GM11168 (cell line): ENCODE results near the gene UBD.

Source experiments
- in situ Hi-C: fragments of 300-500 bp; cut with MboI; formaldehyde crosslinking; loops from one replicate; pipeline ENCODE4 v1.12.0; 2022; ENCODE audit warnings: low sequenced_read_pairs; ENCODE audit not compliant: unreplicated experiment

Gene UBD

GRCh38 chr6:29524444-29525310 lies 34.9 kb downstream of the UBD start:
- in situ Hi-C loops = no loop called here

GRCh38 chr6:29524044-29524443 lies 35.5 kb downstream of the UBD start:
- in situ Hi-C loops = no loop called here

GRCh38 chr6:29522227-29522626 lies 37.3 kb downstream of the UBD start:
- in situ Hi-C loops = no loop called here

DNA sequence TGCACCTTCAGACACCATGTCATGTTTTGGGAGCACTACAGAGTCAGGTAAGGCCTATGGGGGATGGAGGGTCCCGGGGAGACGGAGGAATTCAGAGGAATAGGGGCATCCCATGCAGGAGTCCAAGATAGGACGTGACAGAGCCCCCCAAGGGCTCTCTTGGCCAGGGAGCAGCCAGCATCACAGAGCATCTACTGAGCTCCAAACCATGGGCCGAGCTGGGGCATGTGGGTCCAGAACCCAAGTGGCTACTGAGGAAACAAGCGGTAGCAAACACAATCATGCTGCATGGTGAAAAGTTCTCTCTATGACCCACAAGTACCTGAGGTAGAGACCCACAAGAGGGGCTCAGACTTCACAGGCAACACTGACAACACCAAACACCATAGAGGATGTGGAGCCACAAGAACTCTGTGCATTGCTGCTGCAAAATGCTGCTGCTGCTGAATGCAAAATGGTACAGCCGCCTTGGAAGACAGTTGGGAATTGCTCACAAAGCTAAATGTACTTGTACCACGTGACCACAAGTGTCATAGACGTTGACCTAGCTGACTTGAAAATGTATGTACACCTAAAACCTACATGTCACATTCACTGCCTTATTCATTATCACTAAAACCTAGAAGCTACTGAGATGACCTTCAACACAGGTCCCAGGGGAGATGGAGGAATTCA lies 38.4 kb downstream of the UBD start:
- in situ Hi-C loops = no loop called here

DNA sequence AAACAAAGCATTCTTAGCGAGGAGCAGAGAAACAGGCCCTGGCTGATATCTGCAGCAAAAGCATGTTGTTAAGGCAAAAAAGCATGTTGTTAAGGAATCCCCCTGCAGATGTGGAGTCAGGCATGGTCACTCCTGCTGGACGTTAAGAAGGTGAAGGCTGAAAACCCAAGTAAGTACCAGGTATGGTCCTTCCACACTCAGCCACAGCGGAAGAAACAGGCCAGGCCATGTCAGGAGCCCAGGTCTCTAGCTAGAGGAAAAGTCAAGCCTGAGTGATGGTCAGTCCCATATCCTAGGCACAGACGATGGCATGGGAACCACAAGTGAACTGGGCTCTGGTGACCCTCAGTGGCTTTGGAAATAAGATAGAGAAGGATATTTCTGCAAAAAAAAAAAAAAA lies 39.3 kb downstream of the UBD start:
- in situ Hi-C loops = no loop called here

DNA sequence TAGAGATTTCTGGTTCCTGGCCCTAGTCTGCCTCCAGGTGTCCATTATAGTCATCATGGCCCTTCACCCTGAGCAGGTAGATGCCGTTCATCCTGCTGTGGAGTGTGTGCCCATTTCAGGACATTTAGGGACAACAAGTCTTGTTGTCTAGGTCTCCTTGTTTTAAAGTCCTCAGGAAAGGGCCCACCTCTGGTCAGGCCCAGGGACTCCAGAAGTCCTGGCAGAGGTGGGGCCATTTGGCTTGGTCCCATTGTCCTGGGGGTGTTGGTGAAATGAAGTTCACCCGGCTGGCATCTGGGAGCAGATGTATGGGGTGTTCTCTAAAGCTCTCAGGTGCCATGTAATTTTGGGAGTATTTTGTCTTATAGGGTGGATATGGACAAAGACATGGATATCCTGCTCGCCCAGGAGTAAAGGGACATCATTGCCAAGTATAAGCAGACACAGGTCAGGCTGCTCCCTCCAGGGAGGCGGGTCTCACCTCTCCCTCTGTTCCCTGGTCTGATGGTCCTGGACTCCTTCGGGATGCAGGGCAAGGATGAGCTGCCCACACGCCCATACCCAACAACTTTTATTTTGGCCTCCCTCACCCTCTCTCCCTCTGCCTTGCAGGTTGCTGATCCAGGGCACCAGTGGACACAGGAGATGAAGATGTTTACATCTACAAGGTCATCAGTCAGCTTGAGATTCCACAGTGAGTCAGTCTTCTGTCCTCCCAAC lies 40.1 kb downstream of the UBD start:
- in situ Hi-C loops = no loop called here

GRCh38 chr6:29517728-29518440 lies 41.6 kb downstream of the UBD start:
- in situ Hi-C loops = no loop called here

GRCh38 chr6:29517245-29517644 lies 42.3 kb downstream of the UBD start:
- in situ Hi-C loops = no loop called here

- in situ Hi-C loops = no loop called here
These were observed 43.4 kb downstream of the UBD start for GRCh38 chr6:29516108-29516507.

- in situ Hi-C loops = no loop called here
These were observed 48.7 kb downstream of the UBD start for GRCh38 chr6:29510746-29511300.

GRCh38 chr6:29510202-29510601 lies 49.3 kb downstream of the UBD start:
- in situ Hi-C loops = no loop called here

DNA sequence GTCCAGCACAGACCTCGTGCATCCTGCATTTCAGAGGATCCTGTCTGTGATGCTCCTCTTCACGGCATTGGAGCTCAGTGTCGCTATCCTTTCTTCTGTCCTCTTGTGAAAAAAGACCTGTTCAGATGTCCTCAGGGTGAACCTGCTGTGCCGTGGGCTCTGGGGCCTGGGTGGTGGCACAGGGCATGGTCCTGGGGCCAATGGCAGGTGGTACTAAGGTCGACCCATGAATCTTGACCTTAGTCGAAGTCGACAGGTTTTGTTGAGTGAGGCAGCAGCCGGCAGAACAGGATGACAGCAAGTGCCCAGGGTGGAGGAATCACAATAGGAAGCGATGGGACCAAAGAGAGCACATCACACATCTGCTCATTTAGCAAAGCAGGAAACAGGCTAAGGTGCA lies 49.8 kb downstream of the UBD start:
- in situ Hi-C loops = no loop called here

- in situ Hi-C loops = no loop called here
These were observed 50.3 kb downstream of the UBD start for GRCh38 chr6:29509239-29509638.

GRCh38 chr6:29507319-29507718 lies 52.2 kb downstream of the UBD start:
- in situ Hi-C loops = no loop called here

DNA sequence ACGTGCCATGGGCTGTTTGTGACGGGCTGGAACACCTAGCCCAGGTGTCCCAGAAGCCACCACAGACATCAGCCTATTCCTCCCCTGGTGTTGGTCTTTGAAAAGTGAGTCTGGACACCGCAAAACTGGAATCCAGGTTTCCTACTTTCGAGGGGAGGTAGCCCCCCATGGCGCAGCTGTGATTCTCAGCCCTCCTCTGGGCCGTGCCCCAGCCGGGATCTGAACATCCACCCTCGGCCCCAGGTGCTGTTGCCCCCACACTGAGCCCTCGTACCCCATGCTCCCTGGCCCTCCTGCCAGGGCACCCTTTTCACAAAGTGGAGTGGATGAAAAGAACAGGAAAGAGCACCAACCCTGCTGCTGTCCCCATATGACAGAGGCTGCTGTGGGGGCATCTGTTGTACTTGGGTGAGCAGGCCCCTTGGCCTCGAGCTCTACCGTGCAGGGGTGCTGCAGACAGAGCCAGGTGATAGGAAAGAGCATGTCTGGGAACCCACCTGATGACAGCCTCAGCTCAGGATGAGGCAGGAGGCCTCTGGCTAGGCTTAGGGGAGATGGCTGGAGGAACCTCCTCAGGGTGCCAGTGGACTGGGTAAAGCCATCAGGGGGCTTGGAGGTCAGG lies 53.0 kb downstream of the UBD start:
- in situ Hi-C loops = no loop called here

DNA sequence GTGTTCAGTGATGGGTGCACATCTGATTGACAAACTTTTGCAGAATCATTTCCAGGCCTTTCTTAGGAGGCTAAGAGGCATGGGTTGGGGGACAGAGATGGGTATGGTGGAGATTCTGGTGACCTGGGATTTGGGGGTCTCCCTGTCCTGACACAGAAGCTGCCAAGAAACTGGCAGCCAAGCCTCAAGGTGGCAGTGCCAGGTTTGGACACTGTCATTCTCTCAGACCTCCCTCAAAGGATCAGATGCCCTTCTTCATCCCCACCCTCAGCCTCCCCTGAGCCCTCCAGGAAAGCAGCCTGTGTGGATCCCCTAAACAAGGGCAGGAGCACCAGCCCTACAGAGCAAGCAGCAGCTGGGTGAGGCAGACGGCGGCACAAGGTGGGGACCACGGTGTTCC lies 53.7 kb downstream of the UBD start:
- in situ Hi-C loops = no loop called here
